HepG2 (cell line): ENCODE measurements around the gene CCDC30. TPM values are rescaled to one million over a fixed set of nuclear protein-coding genes. Genes with fewer than 3 reads are reported as not detected.

Experiments used
- ATF1 ChIP-seq: IDR thresholded peaks from 2 replicates; pipeline ENCODE4 v1.6.1; 2016; ENCODE audit warnings: mild to moderate bottlenecking, control low read depth
- ATF4 ChIP-seq, 2 experiments: fragments of 450-650 bp in 1 of 2; sonication (generic) in 1 of 2; formaldehyde crosslinking; IDR thresholded peaks; 2 replicates each; pipeline versions ENCODE4 v1.5.0 to v1.8.0; 2020 to 2022; ENCODE audit warnings: mild to moderate bottlenecking in 1 of 2, missing genetic modification reagents in 1 of 2
- CBFB ChIP-seq: sonication (generic); formaldehyde crosslinking; IDR thresholded peaks from 2 replicates; pipeline ENCODE4 v1.4.0; 2020; ENCODE audit warnings: missing genetic modification reagents
- CREM ChIP-seq, 2 experiments: sonication (generic) in 1 of 2; formaldehyde crosslinking in 1 of 2; IDR thresholded peaks; 2 replicates each; pipeline versions ENCODE4 v1.4.0 to v1.6.1; 2016 to 2020; ENCODE audit warnings: antibody characterized with exemption in 1 of 2, mild to moderate bottlenecking in 1 of 2, missing genetic modification reagents in 1 of 2
- GFI1 ChIP-seq: sonication (generic); formaldehyde crosslinking; IDR thresholded peaks from 2 replicates; pipeline ENCODE4 v1.5.0; 2020; ENCODE audit warnings: missing genetic modification reagents, mild to moderate bottlenecking, borderline replicate concordance
- JDP2 ChIP-seq: sonication (generic); formaldehyde crosslinking; IDR thresholded peaks from 2 replicates; pipeline ENCODE4 v1.8.1; 2022; ENCODE audit warnings: missing genetic modification reagents, borderline replicate concordance
- KDM4B ChIP-seq: sonication (generic); formaldehyde crosslinking; IDR thresholded peaks from 2 replicates; pipeline ENCODE4 v1.4.0; 2020; ENCODE audit warnings: missing genetic modification reagents
- NBN ChIP-seq: fragments of 450-650 bp; conservative IDR thresholded peaks from 2 replicates; pipeline ENCODE4 v1.6.1; 2017
- NONO ChIP-seq, 2 experiments: fragments of 450-650 bp in 1 of 2; sonication (generic) in 1 of 2; formaldehyde crosslinking in 1 of 2; IDR thresholded peaks in 1 of 2; conservative IDR thresholded peaks in 1 of 2; 2 replicates each; pipeline versions ENCODE4 v1.6.1 to v1.8.0; 2017 to 2022; ENCODE audit warnings: mild to moderate bottlenecking in 1 of 2, missing genetic modification reagents in 1 of 2, moderate library complexity in 1 of 2
- SMAD9 ChIP-seq: sonication (generic); formaldehyde crosslinking; IDR thresholded peaks from 2 replicates; pipeline ENCODE4 v1.5.1; 2020; ENCODE audit warnings: mild to moderate bottlenecking, missing genetic modification reagents
- TARDBP ChIP-seq: sonication (generic); formaldehyde crosslinking; IDR thresholded peaks from 2 replicates; pipeline ENCODE4 v1.8.0; 2022; ENCODE audit warnings: mild to moderate bottlenecking, missing genetic modification reagents
- TEAD2 ChIP-seq: sonication (generic); formaldehyde crosslinking; IDR thresholded peaks from 2 replicates; pipeline ENCODE4 v1.9.0; 2021; ENCODE audit warnings: missing genetic modification reagents
- TEF ChIP-seq: sonication (generic); formaldehyde crosslinking; IDR thresholded peaks from 2 replicates; pipeline ENCODE4 v1.5.0; 2020; ENCODE audit warnings: missing genetic modification reagents
- TRIM22 ChIP-seq: fragments of 450-650 bp; IDR thresholded peaks from 2 replicates; pipeline ENCODE4 v1.6.1; 2017
- YY1 ChIP-seq: IDR thresholded peaks from 2 replicates; pipeline ENCODE4 v1.6.1; 2011; ENCODE audit warnings: low read length, low read depth, moderate library complexity, mild to moderate bottlenecking; ENCODE audit not compliant: insufficient read depth, insufficient replicate concordance
- ZBTB3 ChIP-seq: sonication (generic); formaldehyde crosslinking; IDR thresholded peaks from 2 replicates; pipeline ENCODE4 v1.4.0; 2020; ENCODE audit warnings: low read depth, mild to moderate bottlenecking, moderate library complexity, missing genetic modification reagents, borderline replicate concordance
- ZFYVE20 ChIP-seq: sonication (generic); formaldehyde crosslinking; IDR thresholded peaks from 2 replicates; pipeline ENCODE4 v1.8.0; 2023; ENCODE audit warnings: low read depth, mild to moderate bottlenecking, moderate library complexity, missing genetic modification reagents, borderline replicate concordance
- ZGPAT ChIP-seq: IDR thresholded peaks from 2 replicates; pipeline ENCODE4 v1.6.1; 2016; ENCODE audit warnings: mild to moderate bottlenecking
- ZNF556 ChIP-seq: sonication (generic); formaldehyde crosslinking; IDR thresholded peaks from 2 replicates; pipeline ENCODE4 v1.4.0; 2020; ENCODE audit warnings: mild to moderate bottlenecking, missing genetic modification reagents, borderline replicate concordance
- ZNF713 ChIP-seq: sonication (generic); formaldehyde crosslinking; IDR thresholded peaks from 2 replicates; pipeline ENCODE4 v1.4.0; 2020; ENCODE audit warnings: mild to moderate bottlenecking, missing genetic modification reagents
- ZSCAN29 ChIP-seq: sonication (generic); formaldehyde crosslinking; conservative IDR thresholded peaks from 2 replicates; pipeline ENCODE4 v1.4.0; 2020; ENCODE audit warnings: mild to moderate bottlenecking, missing genetic modification reagents
- polyA plus RNA-seq, 8 experiments: library from polyadenylated mRNA; depleted of rRNA in 3 of 8; stranded (reverse) in 7 of 8; unstranded in 1 of 8; fragments of >200 nt; fragmentation: Illumina TruSeq in 4 of 8; extraction: Trizol in 4 of 8; gene quantifications; 2 replicates each; pipeline versions ENCODE4 v1.2.1 to v1.2.3, GENCODE V29; 2011 to 2016; ENCODE audit warnings: low read depth in 4 of 8, missing spikeins in 1 of 8, mixed read lengths in 1 of 8; ENCODE audit not compliant: insufficient read depth in 1 of 8
- total RNA-seq, 5 experiments: library from RNA; depleted of rRNA; stranded (reverse); fragments of >200 nt; fragmentation: Illumina TruSeq; extraction: Trizol; gene quantifications; 2 replicates each; pipeline ENCODE4 v1.2.3, GENCODE V29; 2016; ENCODE audit warnings: low read depth in 1 of 5
- TF ChIP-seq, protein P1 (sequence below): sonication (generic); formaldehyde crosslinking; IDR thresholded peaks from 2 replicates; pipeline ENCODE4 v1.8.0; 2023; ENCODE audit warnings: mild to moderate bottlenecking, missing genetic modification reagents

CCDC30 gene
- total and polyA plus RNA-seq, 2 of the 13 experiments (the other 11 are each of a cell fraction or from before 2014, with no cell fraction given) = 0.25 to 0.77 TPM

- no peak for TF ChIP-seq KDM4B
- no peak for TF ChIP-seq ZFYVE20 (CRISPR knock-in tag)
- no peak for TF ChIP-seq GFI1 (CRISPR knock-in tag)
- no peak for TF ChIP-seq TEF (CRISPR knock-in tag)
- peak; percentile 65 for TF ChIP-seq CREM (IDR thresholded peaks at IDR 0.05)
- no peak for TF ChIP-seq CREM (CRISPR knock-in tag; IDR thresholded peaks at IDR 0.05)
- TF ChIP-seq, protein P1, sequence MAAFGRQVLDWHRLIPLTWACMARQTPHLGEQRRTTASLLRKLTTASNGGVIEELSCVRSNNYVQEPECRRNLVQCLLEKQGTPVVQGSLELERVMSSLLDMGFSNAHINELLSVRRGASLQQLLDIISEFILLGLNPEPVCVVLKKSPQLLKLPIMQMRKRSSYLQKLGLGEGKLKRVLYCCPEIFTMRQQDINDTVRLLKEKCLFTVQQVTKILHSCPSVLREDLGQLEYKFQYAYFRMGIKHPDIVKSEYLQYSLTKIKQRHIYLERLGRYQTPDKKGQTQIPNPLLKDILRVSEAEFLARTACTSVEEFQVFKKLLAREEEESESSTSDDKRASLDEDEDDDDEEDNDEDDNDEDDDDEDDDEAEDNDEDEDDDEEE (CRISPR knock-in tag) = no peak
- TF ChIP-seq TEAD2 = no peak
- peak; percentile 61; the same call in 1 of the 2 replicates for TF ChIP-seq CBFB (CRISPR knock-in tag)
- TF ChIP-seq ZNF556 (CRISPR knock-in tag) = no peak
- TF ChIP-seq ZSCAN29 = no peak
- no peak for TF ChIP-seq ATF4 (CRISPR knock-in tag; IDR thresholded peaks at IDR 0.05)
- TF ChIP-seq JDP2 (CRISPR knock-in tag) = no peak
- TF ChIP-seq ZNF713 (CRISPR knock-in tag) = no peak
- TF ChIP-seq ZBTB3 (CRISPR knock-in tag) = no peak
- TF ChIP-seq TRIM22 = no peak
- TF ChIP-seq ATF1 = peak; percentile 67; the same call in 1 of the 2 replicates
- no peak for TF ChIP-seq ZGPAT
- no peak for TF ChIP-seq SMAD9 (CRISPR knock-in tag)
- no peak for TF ChIP-seq NBN
- no peak for TF ChIP-seq NONO (IDR thresholded peaks at IDR 0.05)
- peak; percentile 62; the same call in 1 of the 2 replicates for TF ChIP-seq NONO (CRISPR knock-in tag; conservative IDR thresholded peaks at IDR 0.05)
- peak; percentile 77 for TF ChIP-seq TARDBP
- peak; percentile 39 for TF ChIP-seq YY1
Observed at GRCh38 chr1:42462828-42463763, at the start of gene CCDC30 (continued).
